HEK293T (cell line): ENCODE measurements around the gene CD19.

Experiments
- CTCF ChIA-PET: fragments of 350-600 bp; formaldehyde crosslinking; extraction: SDS; loops from one replicate; lab custom pipeline; 2021; ENCODE audit warnings: antibody characterized with exemption, inconsistent platforms; lab: Yijun Ruan, JAX
- POLR2A ChIA-PET: fragments of 350-600 bp; formaldehyde crosslinking; extraction: SDS; loops from one replicate; lab custom pipeline; 2020; ENCODE audit warnings: antibody characterized with exemption, inconsistent platforms; lab: Yijun Ruan, JAX
- DNase-seq: peaks from one replicate; pipeline ENCODE4 v3.0.0; 2012; ENCODE audit warnings: mixed read lengths; ENCODE audit errors: extremely low spot score
- ARNT ChIP-seq: fragments of 450-650 bp; IDR thresholded peaks from 2 replicates; pipeline ENCODE4 v1.6.1; 2017; ENCODE audit warnings: mild to moderate bottlenecking
- BHLHE40 ChIP-seq: fragments of 450-650 bp; IDR thresholded peaks from 2 replicates; pipeline ENCODE4 v1.6.1; 2016; ENCODE audit warnings: mild to moderate bottlenecking, moderate library complexity, borderline replicate concordance
- CTBP1 ChIP-seq: fragments of 450-650 bp; IDR thresholded peaks from 2 replicates; pipeline ENCODE4 v1.6.1; 2016; ENCODE audit warnings: borderline replicate concordance
- ELF4 ChIP-seq: fragments of 450-650 bp; IDR thresholded peaks from 2 replicates; pipeline ENCODE4 v1.6.1; 2017; ENCODE audit warnings: antibody characterized with exemption
- FOXA1 ChIP-seq: fragments of 450-650 bp; IDR thresholded peaks from 2 replicates; pipeline ENCODE4 v1.6.1; 2016; ENCODE audit warnings: mild to moderate bottlenecking
- FOXK2 ChIP-seq: fragments of 450-650 bp; IDR thresholded peaks from 2 replicates; pipeline ENCODE4 v1.6.1; 2016; ENCODE audit warnings: mild to moderate bottlenecking
- FOXM1 ChIP-seq: fragments of 450-650 bp; IDR thresholded peaks from 2 replicates; pipeline ENCODE4 v1.6.1; 2017; ENCODE audit warnings: mild to moderate bottlenecking, borderline replicate concordance
- HDGF ChIP-seq: fragments of 450-650 bp; IDR thresholded peaks from 2 replicates; pipeline ENCODE4 v1.6.1; 2017; ENCODE audit warnings: antibody characterized with exemption, borderline replicate concordance
- L3MBTL2 ChIP-seq: fragments of 450-650 bp; conservative IDR thresholded peaks from 2 replicates; pipeline ENCODE4 v1.6.1; 2016; ENCODE audit warnings: mild to moderate bottlenecking
- LEF1 ChIP-seq: fragments of 450-650 bp; IDR thresholded peaks from 2 replicates; pipeline ENCODE4 v1.6.1; 2017; ENCODE audit warnings: mild to moderate bottlenecking, borderline replicate concordance
- NFRKB ChIP-seq: fragments of 450-650 bp; IDR thresholded peaks from 2 replicates; pipeline ENCODE4 v1.6.1; 2016; ENCODE audit warnings: mild to moderate bottlenecking, moderate library complexity
- PKNOX1 ChIP-seq: fragments of 450-650 bp; IDR thresholded peaks from 2 replicates; pipeline ENCODE4 v1.6.1; 2016
- SP1 ChIP-seq: fragments of 450-650 bp; IDR thresholded peaks from 2 replicates; pipeline ENCODE4 v1.6.1; 2017
- SUZ12 ChIP-seq: fragments of 450-650 bp; IDR thresholded peaks from 2 replicates; pipeline ENCODE4 v1.6.1; 2016; ENCODE audit warnings: mild to moderate bottlenecking
- TARDBP ChIP-seq: fragments of 450-650 bp; IDR thresholded peaks from 2 replicates; pipeline ENCODE4 v1.6.1; 2016
- ZNF384 ChIP-seq: fragments of 450-650 bp; IDR thresholded peaks from 2 replicates; pipeline ENCODE4 v1.6.1; 2016

CD19 gene

DNA sequence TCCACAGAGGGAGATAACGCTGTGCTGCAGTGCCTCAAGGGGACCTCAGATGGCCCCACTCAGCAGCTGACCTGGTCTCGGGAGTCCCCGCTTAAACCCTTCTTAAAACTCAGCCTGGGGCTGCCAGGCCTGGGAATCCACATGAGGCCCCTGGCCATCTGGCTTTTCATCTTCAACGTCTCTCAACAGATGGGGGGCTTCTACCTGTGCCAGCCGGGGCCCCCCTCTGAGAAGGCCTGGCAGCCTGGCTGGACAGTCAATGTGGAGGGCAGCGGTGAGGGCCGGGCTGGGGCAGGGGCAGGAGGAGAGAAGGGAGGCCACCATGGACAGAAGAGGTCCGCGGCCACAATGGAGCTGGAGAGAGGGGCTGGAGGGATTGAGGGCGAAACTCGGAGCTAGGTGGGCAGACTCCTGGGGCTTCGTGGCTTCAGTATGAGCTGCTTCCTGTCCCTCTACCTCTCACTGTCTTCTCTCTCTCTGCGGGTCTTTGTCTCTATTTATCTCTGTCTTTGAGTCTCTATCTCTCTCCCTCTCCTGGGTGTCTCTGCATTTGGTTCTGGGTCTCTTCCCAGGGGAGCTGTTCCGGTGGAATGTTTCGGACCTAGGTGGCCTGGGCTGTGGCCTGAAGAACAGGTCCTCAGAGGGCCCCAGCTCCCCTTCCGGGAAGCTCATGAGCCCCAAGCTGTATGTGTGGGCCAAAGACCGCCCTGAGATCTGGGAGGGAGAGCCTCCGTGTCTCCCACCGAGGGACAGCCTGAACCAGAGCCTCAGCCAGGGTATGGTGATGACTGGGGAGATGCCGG lies 769 bp downstream of the CD19 start:
- TF ChIP-seq L3MBTL2, result no peak
- ChIA-PET POLR2A (interaction anchor here (0.7 to 1.3 kb wide), 3 partner anchors 70 to 109 kb away, joined by 3 read pairs; no protein-coding TSS in a partner anchor), CTCF (interaction anchor here (1.6 kb wide), 1 partner anchor 12 kb away, joined by 3 read pairs; no protein-coding TSS in a partner anchor)
- no peak for DNase-seq

DNA sequence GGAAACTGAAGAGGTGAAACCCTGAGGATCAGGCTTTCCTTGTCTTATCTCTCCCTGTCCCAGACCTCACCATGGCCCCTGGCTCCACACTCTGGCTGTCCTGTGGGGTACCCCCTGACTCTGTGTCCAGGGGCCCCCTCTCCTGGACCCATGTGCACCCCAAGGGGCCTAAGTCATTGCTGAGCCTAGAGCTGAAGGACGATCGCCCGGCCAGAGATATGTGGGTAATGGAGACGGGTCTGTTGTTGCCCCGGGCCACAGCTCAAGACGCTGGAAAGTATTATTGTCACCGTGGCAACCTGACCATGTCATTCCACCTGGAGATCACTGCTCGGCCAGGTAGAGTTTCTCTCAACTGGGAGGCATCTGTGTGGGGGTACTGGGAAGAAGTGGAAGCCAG lies 1.4 kb downstream of the CD19 start:
- ChIA-PET CTCF (no interaction called here), POLR2A (interaction anchor here (0.7 to 1.3 kb wide), 3 partner anchors 71 to 109 kb away, joined by 3 read pairs; no protein-coding TSS in a partner anchor)
- no peak for DNase-seq
- TF ChIP-seq SP1 (no peak), FOXK2 (no peak), CTBP1 (no peak), NFRKB (no peak), LEF1 (no peak), TARDBP (no peak), ARNT (no peak), HDGF (no peak), PKNOX1 (no peak), FOXA1 (no peak), SUZ12 (no peak), ELF4 (no peak), BHLHE40 (no peak), FOXM1 (no peak), L3MBTL2 (no peak), ZNF384 (no peak)

GRCh38 chr16:28935346-28935745 lies 3.6 kb downstream of the CD19 start:
- DNase-seq, result no peak
- TF ChIP-seq NFRKB, result no peak
- TF ChIP-seq ELF4, result no peak
- TF ChIP-seq TARDBP, result no peak
- TF ChIP-seq PKNOX1, result no peak
- TF ChIP-seq SP1, result no peak
- no peak for TF ChIP-seq SUZ12
- no peak for TF ChIP-seq L3MBTL2
- no peak for TF ChIP-seq FOXK2
- TF ChIP-seq CTBP1, result no peak
- no peak for TF ChIP-seq HDGF
- TF ChIP-seq ZNF384, result no peak
- TF ChIP-seq ARNT, result no peak
- TF ChIP-seq FOXA1, result no peak
- CTCF ChIA-PET, result interaction anchor here (0.9 to 2.6 kb wide), 2 partner anchors 10 to 15 kb away, joined by 3 to 15 read pairs; partner anchors contain the start of gene NFATC2IP
- POLR2A ChIA-PET, result interaction anchor here (1.8 to 2.7 kb wide), 3 partner anchors 9 to 55 kb away, joined by 5 to 16 read pairs (median 6); partner anchors contain the start of gene RABEP2

DNA sequence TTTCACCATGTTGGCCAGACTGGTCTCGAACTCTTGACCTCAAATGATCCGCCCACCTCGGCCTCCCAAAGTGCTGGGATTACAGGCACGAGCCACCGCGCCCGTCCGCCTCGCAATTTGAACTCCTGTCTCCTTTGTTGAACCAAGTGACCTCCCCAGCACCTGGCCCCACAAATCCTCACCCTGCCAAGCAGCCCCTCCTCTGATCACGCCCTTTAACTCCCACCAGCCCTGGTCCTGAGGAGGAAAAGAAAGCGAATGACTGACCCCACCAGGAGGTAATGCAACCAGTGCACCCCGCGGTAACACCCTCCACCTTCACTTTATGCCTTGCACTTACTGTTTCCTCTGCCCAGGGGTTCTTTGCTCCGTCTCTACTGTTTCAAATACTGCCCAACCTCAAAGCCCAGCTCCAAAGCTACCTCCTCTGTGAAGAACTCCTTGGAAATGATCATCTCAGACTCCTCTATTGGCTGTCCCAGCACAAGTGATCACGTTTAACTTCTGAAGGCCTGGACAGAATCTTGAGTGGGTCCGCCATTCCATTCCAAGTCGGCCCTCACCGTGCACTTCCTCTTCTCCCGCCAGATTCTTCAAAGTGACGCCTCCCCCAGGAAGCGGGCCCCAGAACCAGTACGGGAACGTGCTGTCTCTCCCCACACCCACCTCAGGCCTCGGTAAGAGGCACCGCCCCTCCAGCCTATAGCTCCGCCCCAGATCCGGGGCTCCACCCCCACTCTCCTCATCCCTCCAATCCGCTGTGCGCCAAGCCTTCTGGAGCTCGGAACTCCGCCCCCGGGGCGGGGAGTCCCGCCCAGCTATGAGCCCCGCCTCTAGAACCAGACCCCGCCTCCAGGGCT lies 4.4 kb downstream of the CD19 start:
- POLR2A ChIA-PET, result interaction anchor here (0.6 to 2.7 kb wide), 14 partner anchors 9 to 115 kb away, joined by 3 to 16 read pairs (median 4); partner anchors contain the start of genes ATXN2L, NFATC2IP, RABEP2 and SH2B1
- CTCF ChIA-PET, result interaction anchor here (0.9 to 2.6 kb wide), 2 partner anchors 9 to 69 kb away, joined by 3 to 15 read pairs; no protein-coding TSS in a partner anchor
- peak; percentile 98 for DNase-seq
- TF ChIP-seq LEF1 (no peak), L3MBTL2 (peak; percentile 78)

GRCh38 chr16:28936784-28937155 lies 5.0 kb downstream of the CD19 start:
- no peak for DNase-seq
- TF ChIP-seq HDGF, result no peak
- no peak for TF ChIP-seq NFRKB
- no peak for TF ChIP-seq TARDBP
- no peak for TF ChIP-seq L3MBTL2
- TF ChIP-seq CTBP1, result no peak
- no peak for TF ChIP-seq ZNF384
- TF ChIP-seq ARNT, result no peak
- TF ChIP-seq BHLHE40, result no peak
- TF ChIP-seq FOXM1, result no peak
- no peak for TF ChIP-seq SUZ12
- no peak for TF ChIP-seq LEF1
- TF ChIP-seq PKNOX1, result no peak
- no peak for TF ChIP-seq FOXA1
- ChIA-PET CTCF (interaction anchor here (0.7 to 2.6 kb wide), 3 partner anchors 8 to 70 kb away, joined by 3 to 15 read pairs (median 3); partner anchors contain the start of gene NFATC2IP), POLR2A (interaction anchor here (0.6 to 2.7 kb wide), 14 partner anchors 8 to 115 kb away, joined by 3 to 16 read pairs (median 4); partner anchors contain the start of genes ATXN2L, NFATC2IP, RABEP2 and SH2B1)
